GM19193 (cell line): ENCODE results near the gene LETM1.

ENCODE experiments used
- POLR2A ChIP-seq: IDR thresholded peaks from 4 replicates; pipeline ENCODE4 v1.6.1; 2011; ENCODE audit not compliant: insufficient read depth, insufficient read length; ENCODE audit errors: extremely low read depth

Gene LETM1

GRCh38 chr4:1830234-1830633 lies 25.7 kb downstream of the LETM1 start:
- no peak for TF ChIP-seq POLR2A

DNA sequence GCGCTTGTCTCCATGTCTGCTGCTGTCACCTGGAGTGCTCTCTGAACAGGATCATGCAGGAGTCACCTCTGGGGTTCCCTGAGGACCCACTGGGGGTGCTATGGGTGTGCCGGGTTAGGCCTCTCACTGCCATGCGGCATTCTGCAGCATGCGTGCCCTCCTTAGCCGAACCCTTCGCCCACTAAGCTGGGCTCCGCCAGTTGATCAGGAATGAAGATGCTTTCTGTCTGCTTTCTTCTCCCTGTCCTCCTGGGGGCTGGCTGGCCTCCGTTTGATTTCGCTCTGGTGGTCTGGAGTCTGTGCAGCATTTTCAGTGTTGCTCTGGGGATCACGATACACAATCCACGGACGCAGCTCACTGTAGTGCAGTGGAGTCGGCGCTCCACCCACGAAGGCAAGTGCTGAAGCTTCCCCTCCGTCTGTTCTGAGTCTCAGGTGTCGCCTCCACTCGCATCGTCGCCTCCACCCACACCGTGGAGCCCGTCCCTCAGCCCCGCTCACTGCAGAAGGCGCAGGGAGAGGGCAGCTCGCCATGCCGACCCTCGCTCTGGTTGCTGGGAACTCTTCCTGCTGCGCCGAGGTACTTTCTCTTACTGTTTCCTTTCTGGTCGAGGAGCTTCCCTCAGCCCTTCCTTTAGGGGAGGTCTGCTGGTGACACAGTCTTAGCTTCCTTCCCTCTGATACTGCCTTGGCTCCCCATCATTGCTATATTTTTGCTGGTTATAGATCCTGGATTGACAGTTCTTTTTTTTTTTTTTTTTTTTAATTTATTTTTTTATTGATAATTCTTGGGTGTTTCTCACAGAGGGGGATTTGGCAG lies 29.2 kb downstream of the LETM1 start:
- no peak for TF ChIP-seq POLR2A

GRCh38 chr4:1825326-1825725 lies 30.6 kb downstream of the LETM1 start:
- TF ChIP-seq POLR2A = no peak

DNA sequence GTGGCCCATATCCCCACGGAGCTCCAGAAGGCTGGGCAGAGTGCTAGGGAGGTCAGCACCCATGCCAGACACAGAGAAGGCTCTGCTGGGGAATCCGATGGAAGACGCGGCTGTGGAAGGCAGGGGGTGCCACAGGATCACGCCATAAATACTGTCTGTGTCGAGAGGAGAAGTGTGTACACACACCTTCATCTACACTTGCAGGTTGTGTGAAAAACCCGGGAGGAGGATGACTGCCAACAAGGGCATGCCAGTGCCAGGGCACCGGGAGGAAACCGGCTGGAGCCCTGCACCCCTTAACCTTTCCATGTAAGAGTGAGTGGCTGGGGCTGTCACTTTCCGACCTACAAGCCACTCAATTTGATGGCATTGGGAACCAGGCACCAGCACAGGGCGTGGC lies 31.2 kb downstream of the LETM1 start:
- TF ChIP-seq POLR2A = no peak

- no peak for TF ChIP-seq POLR2A
Observed at GRCh38 chr4:1823545-1823932, 32.4 kb downstream of the LETM1 start.

GRCh38 chr4:1822568-1823544 lies 33.1 kb downstream of the LETM1 start:
- no peak for TF ChIP-seq POLR2A

DNA sequence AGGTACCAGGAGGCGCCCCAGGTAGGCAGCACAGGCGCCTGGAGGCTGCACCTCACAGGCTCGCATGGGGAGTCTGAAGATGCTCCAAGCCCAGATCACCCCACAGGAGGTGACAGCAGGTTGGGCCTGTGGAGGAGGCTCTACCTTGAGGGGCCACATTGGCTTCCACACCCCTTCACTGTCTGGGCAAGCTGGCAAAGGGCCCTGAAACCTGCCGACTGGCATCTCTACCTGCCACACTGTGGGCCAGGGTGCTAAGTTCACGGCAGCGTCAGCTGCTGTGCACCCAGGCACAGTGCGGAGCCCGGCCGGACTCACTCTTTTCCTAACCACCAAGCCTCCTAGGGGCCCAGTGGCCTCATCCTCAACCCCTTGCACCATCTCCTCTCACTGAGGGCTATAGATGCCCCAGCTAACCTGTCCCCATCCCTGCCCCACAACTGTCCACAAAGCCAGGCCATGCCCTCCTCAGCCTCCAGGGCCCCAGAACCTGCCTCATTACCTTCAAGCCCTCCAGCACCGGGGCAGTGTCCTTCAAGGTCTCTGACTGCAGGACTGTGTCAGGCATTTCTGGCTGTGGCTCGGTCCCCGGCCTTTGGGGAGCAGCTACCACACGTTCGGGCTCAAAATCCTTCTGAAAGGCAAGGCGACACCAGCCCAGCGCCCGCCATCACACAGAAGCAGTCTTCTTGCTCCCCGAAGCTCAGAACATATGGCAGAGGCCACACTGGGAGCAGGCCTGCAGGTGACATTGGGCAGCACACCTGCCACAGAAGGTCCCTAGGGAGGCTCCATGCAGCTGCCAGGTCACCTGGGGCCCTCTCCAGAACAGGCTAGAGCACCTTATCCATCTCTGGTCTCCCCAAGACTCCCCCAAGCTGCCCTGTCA lies 34.0 kb downstream of the LETM1 start:
- no peak for TF ChIP-seq POLR2A

DNA sequence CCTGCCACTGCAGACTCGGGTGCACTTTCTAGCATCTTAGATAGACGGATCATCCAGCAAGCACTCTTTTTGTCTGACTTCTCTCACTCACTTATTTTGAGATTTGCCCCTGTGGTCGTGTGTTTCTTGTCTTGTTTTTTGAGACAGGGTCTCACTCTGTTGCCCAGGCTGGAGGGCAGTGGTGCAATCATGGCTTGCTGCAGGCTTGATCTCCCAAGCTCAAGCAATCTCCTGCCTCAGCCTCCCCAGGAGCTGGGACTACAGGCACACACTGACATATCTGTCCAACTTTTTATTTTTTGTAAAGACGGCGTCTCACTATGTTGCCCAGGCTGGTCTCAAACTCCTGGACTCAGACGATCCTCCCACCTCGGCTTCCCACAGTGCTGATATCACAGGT lies 36.1 kb downstream of the LETM1 start:
- TF ChIP-seq POLR2A = no peak

DNA sequence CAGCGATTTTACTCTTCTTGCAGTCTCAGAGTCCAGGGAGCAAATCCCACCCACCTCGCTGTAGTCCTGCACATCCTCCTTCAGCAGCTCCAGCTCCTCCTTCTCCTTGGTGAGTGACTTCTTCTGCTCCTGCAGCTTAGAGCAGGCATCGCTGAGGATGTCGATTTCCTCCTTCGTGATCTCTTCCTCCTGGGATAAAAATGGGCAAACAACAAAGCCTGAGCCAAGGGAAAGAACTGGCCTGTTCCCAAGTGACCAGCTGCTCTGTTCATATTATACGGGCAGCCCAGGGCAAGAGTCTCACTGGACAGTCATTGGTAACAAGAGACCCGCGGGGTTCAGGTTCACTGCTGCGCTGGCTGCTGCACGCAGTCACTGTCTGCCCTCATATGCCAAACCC lies 36.7 kb downstream of the LETM1 start:
- no peak for TF ChIP-seq POLR2A

GRCh38 chr4:1815997-1816860 lies 39.7 kb downstream of the LETM1 start:
- TF ChIP-seq POLR2A = no peak

- no peak for TF ChIP-seq POLR2A
Observed at GRCh38 chr4:1815096-1815996, 40.6 kb downstream of the LETM1 start.

DNA sequence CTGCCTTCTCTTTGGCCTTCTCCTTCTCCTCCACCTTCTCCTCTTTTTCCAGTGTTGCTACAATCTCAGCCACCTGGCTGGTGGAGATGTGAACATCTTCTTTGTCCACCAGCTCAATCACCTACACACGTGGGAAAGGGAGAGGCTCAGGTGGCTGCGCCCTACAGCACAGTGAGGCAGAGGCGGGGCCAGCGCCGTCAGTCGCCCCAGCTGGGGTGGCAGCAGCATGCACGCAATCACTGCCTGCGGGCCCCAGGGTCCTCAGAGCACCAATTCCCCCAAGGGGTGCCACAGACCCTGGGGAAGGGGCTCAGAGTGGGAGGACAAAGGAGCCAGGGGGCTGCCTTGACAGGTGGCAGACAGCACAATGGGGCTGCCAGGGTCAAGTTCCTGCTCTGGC lies 41.5 kb downstream of the LETM1 start:
- TF ChIP-seq POLR2A = no peak

GRCh38 chr4:1813915-1814314 lies 42.0 kb downstream of the LETM1 start:
- TF ChIP-seq POLR2A = no peak
